GM20000 (cell line): Measurements from ENCODE around the gene SLC2A11.

Source experiments
- DNase-seq: peaks from one replicate; pipeline ENCODE4 v3.0.0; 2012; ENCODE audit warnings: low spot score
- TF ChIP-seq, protein P1 (sequence below): IDR thresholded peaks from 2 replicates; pipeline ENCODE4 v1.5.1; 2012; ENCODE audit warnings: mild to moderate bottlenecking, control low read depth; ENCODE audit errors: extremely low read depth, missing control alignments

The SLC2A11 gene, protein sequence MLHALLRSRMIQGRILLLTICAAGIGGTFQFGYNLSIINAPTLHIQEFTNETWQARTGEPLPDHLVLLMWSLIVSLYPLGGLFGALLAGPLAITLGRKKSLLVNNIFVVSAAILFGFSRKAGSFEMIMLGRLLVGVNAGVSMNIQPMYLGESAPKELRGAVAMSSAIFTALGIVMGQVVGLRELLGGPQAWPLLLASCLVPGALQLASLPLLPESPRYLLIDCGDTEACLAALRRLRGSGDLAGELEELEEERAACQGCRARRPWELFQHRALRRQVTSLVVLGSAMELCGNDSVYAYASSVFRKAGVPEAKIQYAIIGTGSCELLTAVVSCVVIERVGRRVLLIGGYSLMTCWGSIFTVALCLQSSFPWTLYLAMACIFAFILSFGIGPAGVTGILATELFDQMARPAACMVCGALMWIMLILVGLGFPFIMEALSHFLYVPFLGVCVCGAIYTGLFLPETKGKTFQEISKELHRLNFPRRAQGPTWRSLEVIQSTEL

DNA sequence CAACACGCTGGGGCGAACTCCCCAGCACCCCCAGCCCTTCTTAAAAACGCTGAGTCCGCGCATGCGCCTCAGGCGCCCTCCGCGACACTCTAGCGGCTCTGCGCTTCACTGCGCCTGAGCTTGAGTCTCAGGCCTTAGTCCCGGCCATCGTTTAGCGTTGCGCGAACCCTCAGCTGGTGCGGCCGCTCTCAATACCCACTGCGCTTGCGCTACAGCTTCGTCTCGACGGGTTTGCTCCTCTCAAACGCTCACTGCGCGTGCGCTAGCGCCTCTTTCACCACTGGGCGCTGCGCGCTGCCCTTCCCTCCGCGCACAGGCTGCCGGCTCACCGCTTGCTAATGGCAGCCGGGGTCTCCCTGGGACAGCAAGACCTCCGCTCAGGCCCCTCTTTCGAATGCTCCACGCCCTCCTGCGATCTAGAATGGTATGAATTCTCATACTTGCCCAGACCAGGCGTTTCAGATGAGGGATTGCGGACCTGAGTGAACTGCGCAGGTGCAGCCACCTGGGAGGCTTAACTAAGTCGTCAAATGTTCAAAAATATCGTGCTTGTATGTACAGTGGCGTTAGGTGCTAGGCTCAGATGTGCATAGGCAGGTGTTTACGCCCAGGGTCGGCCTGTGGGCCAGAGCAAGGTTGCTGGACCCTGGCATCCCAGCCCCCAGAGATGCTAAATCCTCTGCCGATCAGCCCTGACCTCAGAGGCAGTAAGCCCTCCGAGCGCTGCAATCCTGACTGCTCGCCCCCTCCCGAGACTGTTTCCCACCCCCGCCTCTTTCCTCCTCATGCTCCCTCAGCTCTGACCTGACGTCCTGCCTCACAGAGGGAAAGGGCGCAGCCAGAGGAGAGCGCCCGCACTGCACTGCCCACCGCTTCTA is at the start of gene SLC2A11:
Gene SLC2A11, plus strand, starts transcription at position 270 of the 878 bp plus-strand sequence. Its CDS starts 125 bp downstream, at position 395.
- TF ChIP-seq, protein P1, sequence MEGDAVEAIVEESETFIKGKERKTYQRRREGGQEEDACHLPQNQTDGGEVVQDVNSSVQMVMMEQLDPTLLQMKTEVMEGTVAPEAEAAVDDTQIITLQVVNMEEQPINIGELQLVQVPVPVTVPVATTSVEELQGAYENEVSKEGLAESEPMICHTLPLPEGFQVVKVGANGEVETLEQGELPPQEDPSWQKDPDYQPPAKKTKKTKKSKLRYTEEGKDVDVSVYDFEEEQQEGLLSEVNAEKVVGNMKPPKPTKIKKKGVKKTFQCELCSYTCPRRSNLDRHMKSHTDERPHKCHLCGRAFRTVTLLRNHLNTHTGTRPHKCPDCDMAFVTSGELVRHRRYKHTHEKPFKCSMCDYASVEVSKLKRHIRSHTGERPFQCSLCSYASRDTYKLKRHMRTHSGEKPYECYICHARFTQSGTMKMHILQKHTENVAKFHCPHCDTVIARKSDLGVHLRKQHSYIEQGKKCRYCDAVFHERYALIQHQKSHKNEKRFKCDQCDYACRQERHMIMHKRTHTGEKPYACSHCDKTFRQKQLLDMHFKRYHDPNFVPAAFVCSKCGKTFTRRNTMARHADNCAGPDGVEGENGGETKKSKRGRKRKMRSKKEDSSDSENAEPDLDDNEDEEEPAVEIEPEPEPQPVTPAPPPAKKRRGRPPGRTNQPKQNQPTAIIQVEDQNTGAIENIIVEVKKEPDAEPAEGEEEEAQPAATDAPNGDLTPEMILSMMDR: no peak

DNA sequence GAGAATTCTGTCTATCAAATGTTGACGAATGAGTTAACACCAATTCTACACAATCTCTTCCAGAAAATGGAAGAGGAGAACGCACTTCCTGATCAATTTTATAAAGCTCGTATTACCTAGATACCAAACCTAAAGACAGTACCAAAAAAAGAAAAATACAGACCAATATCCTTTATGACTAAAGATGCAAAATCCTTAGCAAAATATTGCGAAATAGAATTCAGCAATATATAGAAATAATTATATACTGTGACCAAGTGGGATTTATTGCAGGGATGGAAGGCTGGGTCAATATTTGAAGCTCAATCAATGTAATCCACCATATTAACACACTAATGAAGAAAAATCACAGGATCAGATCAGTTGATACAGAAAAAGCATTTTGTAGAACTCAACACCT is 45.3 kb upstream of the SLC2A11 start:
- DNase-seq: no peak
- TF ChIP-seq, protein P1: no peak

More for the DNA sequence above, at the start of gene SLC2A11:
- peak; percentile 97 for DNase-seq

DNA sequence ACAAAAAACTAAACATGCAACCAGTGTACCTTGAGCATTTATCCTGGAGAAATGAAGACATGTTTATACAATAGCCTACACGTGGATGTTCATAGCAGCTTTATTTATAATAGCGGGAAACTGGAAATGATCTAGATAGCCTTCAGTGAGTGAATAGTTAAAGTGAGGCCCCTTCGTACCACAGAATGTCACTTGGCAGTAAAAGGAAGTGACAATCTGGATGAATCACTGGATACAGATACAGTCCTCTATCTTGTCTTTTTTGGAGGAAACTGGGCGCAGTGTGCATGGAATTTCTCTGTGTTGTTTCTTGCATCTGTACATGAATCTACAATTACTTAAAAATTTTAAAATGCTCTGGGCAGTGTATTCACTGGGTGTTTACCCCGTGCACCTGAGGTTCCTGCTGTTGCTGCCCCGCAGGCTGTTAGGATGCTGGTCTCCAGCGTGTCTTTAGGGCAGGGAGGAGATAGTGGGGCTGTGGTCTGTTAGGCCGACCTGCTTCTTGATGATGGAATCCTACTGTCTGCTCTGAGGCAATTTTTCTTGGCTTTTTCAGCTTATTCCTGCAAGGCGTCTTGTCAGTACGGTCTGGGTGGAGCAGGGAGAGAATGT is 42.0 kb upstream of the SLC2A11 start:
- TF ChIP-seq, protein P1: no peak
- no peak for DNase-seq

DNA sequence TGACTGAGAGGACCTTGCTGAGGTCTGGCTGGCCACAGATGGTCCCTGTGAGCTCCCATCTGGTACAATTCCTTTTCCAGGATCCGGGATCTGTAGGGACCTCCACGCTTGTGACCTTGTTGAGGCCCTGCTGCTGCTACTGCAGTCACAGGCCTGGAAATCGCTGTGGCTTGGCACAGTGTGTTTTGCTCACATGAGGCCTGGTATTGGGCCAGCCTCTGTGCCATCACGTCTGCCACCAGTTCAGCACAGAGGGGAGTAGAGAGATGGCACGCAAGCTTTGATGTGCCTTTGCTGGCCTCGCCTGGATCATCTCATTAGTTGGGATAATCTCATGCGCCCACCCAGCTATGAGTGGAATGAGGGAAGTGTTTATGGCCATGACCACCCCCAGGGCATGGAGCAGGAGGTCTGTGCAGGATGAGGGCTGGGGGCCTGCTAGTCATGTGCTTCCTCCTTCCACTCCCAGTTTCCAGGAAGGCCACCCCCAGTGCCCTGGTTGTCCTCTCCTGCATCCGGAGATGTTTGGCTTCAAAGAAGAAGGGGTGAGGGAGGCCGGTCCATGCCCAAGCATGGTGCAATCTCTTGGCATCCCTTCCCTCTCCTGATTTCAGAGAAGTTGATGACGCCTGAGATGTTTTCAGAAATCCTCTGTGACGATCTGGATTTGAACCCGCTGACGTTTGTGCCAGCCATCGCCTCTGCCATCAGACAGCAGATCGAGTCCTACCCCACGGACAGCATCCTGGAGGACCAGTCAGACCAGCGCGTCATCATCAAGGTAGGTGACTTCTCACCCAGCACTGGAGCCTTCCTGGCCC is 41.3 kb upstream of the SLC2A11 start:
- TF ChIP-seq, protein P1: no peak
- DNase-seq: no peak

DNA sequence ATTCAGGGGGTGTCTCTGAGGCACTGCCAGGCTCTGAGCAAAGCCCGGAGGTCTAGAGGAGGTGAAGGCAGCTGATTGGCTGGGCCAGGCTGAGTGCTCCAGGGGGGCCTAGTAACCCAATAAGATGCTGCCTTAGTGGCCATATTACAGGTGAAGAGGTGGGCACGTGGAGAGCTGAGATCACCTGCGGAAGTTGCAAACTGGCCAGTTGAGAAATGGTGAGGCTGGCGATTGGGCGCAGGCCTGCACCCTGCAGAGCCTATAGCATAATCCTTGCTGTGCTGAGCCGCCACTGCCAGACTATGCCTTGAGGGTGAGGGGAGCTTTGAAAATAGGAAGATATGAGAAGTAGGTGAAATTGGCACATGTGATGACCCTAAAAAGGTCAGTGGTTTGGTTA is 40.5 kb upstream of the SLC2A11 start:
- TF ChIP-seq, protein P1: no peak
- no peak for DNase-seq

DNA sequence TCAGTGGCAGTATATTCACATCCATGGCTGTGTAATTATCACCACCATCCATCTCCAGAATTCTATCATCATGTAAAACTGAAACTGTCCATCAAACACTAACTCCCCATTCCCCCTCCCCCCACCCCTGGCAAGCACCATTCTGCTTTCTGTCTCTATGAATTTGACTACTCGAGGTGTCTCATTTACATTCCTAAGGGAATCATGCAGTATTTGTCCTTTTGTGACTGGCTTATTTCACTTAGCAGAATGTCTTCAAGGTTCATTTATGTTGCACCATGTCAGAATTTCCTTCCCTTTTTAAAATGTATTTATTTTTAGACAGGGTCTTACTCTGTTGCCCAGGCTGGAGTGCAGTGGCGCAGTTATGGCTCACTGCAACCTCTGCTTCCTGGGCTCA is 39.1 kb upstream of the SLC2A11 start:
- TF ChIP-seq, protein P1: no peak
- no peak for DNase-seq
